Esophagus squamous epithelium (tissue), 4 donors: ENCODE results near the gene PLA2G4B.

Source experiments
- POLR2A ChIP-seq, 4 donors: fragments of 450-650 bp; IDR thresholded peaks; one replicate each; pipeline ENCODE4 v1.6.1; 2017; ENCODE audit warnings: antibody characterized with exemption in 4 of 4, mild to moderate bottlenecking in 4 of 4, moderate library complexity in 3 of 4
- TF ChIP-seq, protein P1 (sequence below), 6 experiments: fragments of 450-650 bp in 4 of 6; fragments of 200-600 bp in 2 of 6; sonication (generic) in 2 of 6; IDR thresholded peaks; one replicate each; pipeline ENCODE4 v1.5.1; 2016 to 2019; ENCODE audit warnings: antibody characterized with exemption in 6 of 6, mild to moderate bottlenecking in 4 of 6, moderate library complexity in 4 of 6

DNA sequence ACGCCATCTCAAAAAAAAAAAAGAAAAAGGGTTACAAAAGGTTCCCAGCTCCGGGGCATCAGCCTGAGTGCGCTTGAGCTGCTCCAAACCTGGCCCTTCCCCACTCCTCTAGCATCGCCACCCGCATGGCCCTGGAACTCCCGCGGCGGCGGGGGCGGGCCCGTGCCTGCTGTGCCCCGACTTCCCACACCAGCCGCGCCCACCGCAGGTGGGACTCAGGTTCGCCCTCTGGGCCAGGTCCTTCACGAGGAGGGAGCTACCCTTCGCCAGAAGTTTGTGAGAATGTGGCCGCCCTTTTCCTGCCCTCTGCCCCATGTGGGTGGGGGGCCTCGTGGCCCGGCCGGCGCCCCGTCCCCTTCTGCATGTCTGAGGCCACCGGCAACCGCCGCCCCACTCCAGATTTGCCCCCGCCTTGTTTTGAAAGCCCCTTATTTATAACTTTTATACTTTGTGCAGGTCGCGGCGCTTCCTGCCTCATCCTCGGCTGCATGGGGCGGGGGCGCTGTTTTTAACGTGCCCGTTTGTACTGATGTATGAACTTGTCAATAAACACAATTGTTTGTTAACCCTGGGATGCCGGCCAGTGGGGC, 11.3 kb upstream of the PLA2G4B start:
- TF ChIP-seq, protein P1, sequence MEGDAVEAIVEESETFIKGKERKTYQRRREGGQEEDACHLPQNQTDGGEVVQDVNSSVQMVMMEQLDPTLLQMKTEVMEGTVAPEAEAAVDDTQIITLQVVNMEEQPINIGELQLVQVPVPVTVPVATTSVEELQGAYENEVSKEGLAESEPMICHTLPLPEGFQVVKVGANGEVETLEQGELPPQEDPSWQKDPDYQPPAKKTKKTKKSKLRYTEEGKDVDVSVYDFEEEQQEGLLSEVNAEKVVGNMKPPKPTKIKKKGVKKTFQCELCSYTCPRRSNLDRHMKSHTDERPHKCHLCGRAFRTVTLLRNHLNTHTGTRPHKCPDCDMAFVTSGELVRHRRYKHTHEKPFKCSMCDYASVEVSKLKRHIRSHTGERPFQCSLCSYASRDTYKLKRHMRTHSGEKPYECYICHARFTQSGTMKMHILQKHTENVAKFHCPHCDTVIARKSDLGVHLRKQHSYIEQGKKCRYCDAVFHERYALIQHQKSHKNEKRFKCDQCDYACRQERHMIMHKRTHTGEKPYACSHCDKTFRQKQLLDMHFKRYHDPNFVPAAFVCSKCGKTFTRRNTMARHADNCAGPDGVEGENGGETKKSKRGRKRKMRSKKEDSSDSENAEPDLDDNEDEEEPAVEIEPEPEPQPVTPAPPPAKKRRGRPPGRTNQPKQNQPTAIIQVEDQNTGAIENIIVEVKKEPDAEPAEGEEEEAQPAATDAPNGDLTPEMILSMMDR (IDR thresholded peaks at IDR 0.05), result no peak
- no peak for TF ChIP-seq POLR2A (IDR thresholded peaks at IDR 0.05)
